ENCODE data around the gene CELF4. TPM values are rescaled to one million over a fixed set of nuclear protein-coding genes. Genes with fewer than 3 reads are reported as not detected.

The CELF4 gene
- total RNA-seq, 1 donor from 2014 or later, result not detected

- DNase-seq (ENCODE audit: low read depth), result no peak
Measured at GRCh38 chr18:37328946-37329719, 236.5 kb downstream of the CELF4 start.

GRCh38 chr18:37327063-37327577 is 238.5 kb downstream of the CELF4 start:
- DNase-seq (ENCODE audit: low read depth), result no peak

GRCh38 chr18:37322492-37323035 is 243.0 kb downstream of the CELF4 start:
- DNase-seq (ENCODE audit: low read depth), result peak; percentile 60

- DNase-seq (ENCODE audit: low read depth), result no peak
Measured at GRCh38 chr18:37321582-37322491, 243.8 kb downstream of the CELF4 start.

- DNase-seq (ENCODE audit: low read depth), result no peak
Measured at GRCh38 chr18:37320317-37320716, 245.3 kb downstream of the CELF4 start.

- no peak for DNase-seq (ENCODE audit: low read depth)
Measured at GRCh38 chr18:37318360-37319355, 246.9 kb downstream of the CELF4 start.

GRCh38 chr18:37317486-37317885 is 248.1 kb downstream of the CELF4 start:
- DNase-seq (ENCODE audit: low read depth), result no peak

- DNase-seq (ENCODE audit: low read depth), result no peak
Measured at GRCh38 chr18:37316468-37316867, 249.1 kb downstream of the CELF4 start.

- no peak for DNase-seq (ENCODE audit: low read depth)
Measured at GRCh38 chr18:37315935-37316334, 249.7 kb downstream of the CELF4 start.

- no peak for DNase-seq (ENCODE audit: low read depth)
Measured at GRCh38 chr18:37314534-37314933, 251.1 kb downstream of the CELF4 start.

GRCh38 chr18:37313624-37314023 is 252.0 kb downstream of the CELF4 start:
- DNase-seq (ENCODE audit: low read depth), result no peak

GRCh38 chr18:37309861-37310260 is 255.7 kb downstream of the CELF4 start:
- DNase-seq (ENCODE audit: low read depth), result peak; percentile 90

- DNase-seq (ENCODE audit: low read depth), result peak; percentile 36
Measured at GRCh38 chr18:37309059-37309458, 256.5 kb downstream of the CELF4 start.

GRCh38 chr18:37307181-37307580 is 258.4 kb downstream of the CELF4 start:
- DNase-seq (ENCODE audit: low read depth), result no peak

- DNase-seq (ENCODE audit: low read depth), result no peak
Measured at GRCh38 chr18:37306432-37306831, 259.2 kb downstream of the CELF4 start.

GRCh38 chr18:37305066-37305465 is 260.5 kb downstream of the CELF4 start:
- DNase-seq (ENCODE audit: low read depth), result no peak

GRCh38 chr18:37304012-37304680 is 261.5 kb downstream of the CELF4 start:
- DNase-seq (ENCODE audit: low read depth), result no peak

- DNase-seq (ENCODE audit: low read depth), result no peak
Measured at GRCh38 chr18:37303009-37303408, 262.6 kb downstream of the CELF4 start.

- no peak for DNase-seq (ENCODE audit: low read depth)
Measured at GRCh38 chr18:37302519-37302918, 263.1 kb downstream of the CELF4 start.

Measured in myocyte (in vitro differentiated cells).